HG03571 (cell line): ENCODE measurements around the gene NOD1.
"Not testable (repeated sequence)": the region's sequence is repeated elsewhere in the genome, so short reads cannot be mapped to it uniquely, and the experiment has no call there.

ENCODE experiments used
- ATAC-seq: cut with Tn5 transposase; IDR thresholded peaks from one replicate; pipeline ENCODE4 v1.9.1; 2021; ENCODE audit not compliant: unreplicated experiment

Gene NOD1

DNA sequence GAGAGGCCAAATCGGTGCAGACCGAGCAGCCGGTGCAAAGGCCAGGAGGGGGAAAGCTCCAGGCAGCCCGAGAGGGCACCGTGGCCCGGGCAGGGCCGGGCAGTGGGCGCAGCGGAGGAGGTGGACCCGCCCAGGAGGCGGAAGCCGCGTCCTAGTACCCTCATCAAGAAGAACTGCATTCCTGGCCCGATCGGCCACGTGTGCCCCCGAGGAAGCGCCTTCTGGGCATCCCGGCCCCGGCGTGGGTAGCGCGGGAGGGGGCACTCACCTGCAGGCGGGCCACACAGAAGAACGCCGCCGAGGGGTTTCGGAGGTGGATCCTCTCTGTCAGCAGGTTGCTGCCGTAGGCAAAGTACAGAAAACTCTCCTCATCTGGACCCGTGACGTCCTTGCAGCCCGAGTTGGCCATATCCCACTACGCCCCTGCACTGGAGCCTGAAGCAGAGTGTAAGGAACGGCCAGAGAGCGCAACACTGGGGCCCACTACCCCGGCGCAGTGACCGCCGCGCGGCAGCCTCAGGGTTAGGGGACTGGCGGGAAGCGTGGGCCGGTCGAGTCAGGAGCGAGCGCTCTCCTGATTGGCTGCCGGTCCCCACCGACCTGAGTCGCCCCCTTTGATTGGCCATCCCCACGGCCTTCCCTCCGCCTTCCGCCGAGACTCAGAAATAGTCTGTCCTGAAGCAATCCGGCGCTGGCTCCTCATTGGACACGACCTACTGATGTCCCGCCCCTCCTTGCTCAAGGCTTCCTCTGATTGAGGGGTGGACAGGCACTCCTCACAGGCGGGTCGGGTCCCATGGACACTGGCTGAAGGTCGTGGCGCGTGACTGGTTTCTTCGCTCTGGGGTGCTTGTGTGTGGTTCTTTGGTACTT is 26.0 kb upstream of the NOD1 start, which contains the start of gene GGCT:
GGCT (minus strand) TSS at position 529 of the 873 bp plus-strand sequence; CDS start at position 409, 120 bp downstream.
- ATAC-seq: peak; percentile 99

DNA sequence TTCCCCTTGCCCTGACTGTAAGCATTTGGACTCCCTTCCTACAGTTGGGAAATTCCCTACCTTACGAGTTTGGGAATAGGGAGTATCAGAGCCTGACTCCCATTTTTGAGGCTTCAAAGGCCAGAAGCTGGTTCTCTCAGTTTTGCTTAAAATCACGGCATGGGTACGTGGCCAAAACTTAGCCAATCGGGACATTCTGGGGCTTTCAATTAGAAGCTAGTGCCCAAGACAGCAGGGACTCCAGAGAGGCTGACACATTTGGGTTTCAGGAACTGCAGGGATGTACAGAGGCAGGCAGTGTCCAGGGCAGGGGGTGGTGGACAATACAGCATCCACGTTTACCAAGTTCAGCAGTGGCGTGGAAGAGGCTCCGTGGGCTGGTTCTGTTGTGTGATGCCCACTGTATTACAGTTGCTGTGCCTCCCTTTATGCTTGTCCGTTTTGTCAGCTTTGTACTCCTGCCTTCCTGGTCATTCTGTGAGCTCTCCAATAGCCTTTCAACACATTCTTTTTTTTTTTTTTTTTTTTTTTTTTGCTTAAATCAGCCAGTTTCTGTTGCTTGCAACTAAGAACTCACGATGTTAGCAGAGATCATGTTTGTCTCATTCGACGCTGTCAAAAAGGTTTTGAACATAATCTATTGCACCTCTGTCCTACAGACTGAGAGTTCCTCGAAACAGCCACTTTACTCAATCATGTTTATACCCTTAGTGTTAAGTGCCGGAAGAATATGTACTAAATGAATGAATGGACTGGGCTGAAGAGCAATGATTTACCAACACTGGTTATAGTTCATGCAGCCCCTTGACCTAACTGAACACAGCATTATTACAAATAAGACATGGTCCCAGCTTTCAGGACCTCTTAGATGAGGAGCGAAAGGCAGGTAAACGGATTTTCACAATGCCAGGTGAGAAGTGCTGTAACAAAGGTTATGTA is 25.0 kb upstream of the NOD1 start:
- no peak for ATAC-seq

- no peak for ATAC-seq
Measured at GRCh38 chr7:30502470-30503251, 24.1 kb upstream of the NOD1 start.

DNA sequence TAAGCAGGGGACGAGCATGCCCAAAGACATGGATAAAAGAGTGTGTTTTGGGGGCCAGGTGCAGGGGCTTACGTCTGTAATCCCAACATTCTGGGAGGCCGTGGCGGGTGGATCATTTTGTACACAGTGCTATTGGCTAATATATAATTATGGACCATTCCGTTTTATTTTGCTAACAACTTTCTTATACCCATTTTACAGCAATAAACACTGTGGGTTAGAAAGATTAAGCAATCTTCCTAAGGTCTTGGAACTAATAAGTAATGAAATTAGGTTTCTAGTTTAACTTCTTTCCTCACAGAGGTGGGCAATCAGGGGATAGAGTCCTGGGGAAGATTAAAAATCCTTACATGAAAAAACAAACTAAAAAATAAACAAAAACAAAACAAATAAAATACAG is 22.7 kb upstream of the NOD1 start:
- no peak for ATAC-seq

- ATAC-seq: no peak
Measured at GRCh38 chr7:30493228-30493627, 14.6 kb upstream of the NOD1 start.

- ATAC-seq: no peak
Measured at GRCh38 chr7:30491417-30491816, 12.8 kb upstream of the NOD1 start.

DNA sequence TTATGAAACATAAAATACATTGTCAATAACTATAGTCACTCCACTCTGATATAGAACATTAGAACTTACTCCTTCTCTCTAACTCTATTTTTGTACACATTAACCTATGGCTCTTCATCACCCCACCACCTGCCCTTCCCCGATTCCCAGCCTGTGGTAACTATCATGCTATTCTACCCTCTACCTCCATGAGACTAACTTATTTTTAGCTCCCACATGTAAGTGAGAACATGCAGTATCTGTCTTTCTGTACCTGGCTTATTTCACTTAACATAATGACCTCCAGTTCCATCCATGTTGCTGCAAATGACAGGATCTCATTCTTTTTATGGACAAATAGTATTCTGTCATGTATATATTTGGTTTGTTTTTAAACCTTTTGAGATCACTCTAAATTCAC is 8.8 kb upstream of the NOD1 start:
- ATAC-seq: no peak

DNA sequence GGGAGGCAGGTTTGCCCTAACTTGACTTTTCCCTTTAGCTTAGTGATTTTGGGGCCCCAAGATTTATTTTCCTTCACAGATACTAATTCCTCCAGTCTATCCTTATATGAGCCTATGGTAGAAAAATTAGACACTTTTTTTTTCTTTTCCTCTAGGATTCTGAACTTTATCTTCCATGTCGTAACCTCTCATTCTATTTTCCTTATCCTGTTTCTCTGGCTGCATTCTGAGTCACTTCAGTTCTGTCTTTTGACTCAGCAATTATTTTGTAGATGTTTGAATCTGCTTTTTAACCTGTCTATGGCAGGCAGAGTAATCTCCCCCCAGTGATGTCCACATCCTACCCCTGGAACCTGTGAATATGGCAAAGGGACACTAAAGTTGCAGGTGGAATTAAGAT is 7.1 kb upstream of the NOD1 start:
- no peak for ATAC-seq

- ATAC-seq: not testable (repeated sequence)
Measured at GRCh38 chr7:30481416-30481815, 2.8 kb upstream of the NOD1 start.

DNA sequence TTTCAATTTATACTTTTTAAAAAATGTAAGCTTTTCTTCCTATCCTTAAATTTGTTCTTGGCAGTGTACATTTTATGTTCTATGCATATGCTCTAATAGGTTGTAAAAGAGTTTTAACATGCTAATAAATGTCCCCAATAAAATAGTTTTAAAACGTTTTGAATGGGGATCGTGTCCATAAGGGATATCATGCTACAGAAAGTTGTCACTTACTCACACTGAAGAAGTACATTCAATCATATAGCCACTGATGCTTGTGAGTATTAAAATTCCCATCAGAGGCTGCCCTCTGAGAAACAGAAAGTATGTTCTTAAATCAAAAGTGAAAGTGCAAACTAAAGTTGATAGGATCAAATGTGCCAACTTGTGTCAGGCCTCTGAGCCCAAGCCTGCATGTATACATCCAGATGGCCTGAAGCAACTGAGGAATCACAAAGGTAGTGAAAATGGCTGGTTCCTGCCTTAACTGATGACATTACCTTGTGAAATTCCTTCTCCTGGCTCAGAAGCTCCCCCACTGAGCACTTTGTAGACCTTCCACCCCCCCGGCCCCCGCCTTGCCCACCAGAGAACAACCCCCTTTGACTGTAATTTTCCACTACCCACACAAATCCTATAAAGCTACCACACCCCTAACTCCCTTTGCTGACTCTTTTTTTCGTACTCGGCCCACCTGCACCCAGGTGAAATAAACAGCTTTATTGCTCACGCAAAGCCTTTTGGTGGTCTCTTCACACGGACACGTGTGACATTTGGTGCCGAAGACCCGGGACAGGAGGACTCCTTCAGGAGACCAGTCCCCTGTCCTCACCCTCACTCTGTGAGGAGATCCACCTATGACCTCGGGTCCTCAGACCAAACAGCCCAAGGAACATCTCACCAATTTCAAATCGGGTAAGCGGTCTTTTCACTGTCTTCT is 877 bp upstream of the NOD1 start:
- ATAC-seq: no peak

GRCh38 chr7:30476459-30477145 is 2.0 kb downstream of the NOD1 start:
- no peak for ATAC-seq

GRCh38 chr7:30475580-30475979 is 3.0 kb downstream of the NOD1 start:
- ATAC-seq: no peak

DNA sequence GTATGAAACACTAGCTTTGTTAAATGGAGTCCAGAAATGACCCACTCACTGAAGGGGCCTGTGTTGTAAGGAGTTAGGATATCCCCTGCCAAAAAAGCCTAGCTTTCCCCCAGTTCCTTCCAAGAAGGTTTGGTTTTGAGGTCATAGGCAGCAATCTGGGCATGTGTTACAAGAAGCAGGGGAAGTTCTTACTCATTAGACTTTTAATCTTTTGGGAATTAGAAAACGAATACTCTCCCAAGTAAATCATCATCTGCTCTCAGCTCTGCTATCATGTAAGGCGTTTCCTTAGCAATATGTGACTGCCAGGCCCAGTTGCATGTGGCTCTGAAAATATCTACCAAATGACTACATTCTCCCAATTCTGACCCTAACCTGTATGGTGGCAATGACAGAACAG is 3.7 kb downstream of the NOD1 start:
- ATAC-seq: no peak

- no peak for ATAC-seq
Measured at GRCh38 chr7:30474485-30474884, 4.1 kb downstream of the NOD1 start.

GRCh38 chr7:30473903-30474302 is 4.7 kb downstream of the NOD1 start:
- ATAC-seq: no peak

DNA sequence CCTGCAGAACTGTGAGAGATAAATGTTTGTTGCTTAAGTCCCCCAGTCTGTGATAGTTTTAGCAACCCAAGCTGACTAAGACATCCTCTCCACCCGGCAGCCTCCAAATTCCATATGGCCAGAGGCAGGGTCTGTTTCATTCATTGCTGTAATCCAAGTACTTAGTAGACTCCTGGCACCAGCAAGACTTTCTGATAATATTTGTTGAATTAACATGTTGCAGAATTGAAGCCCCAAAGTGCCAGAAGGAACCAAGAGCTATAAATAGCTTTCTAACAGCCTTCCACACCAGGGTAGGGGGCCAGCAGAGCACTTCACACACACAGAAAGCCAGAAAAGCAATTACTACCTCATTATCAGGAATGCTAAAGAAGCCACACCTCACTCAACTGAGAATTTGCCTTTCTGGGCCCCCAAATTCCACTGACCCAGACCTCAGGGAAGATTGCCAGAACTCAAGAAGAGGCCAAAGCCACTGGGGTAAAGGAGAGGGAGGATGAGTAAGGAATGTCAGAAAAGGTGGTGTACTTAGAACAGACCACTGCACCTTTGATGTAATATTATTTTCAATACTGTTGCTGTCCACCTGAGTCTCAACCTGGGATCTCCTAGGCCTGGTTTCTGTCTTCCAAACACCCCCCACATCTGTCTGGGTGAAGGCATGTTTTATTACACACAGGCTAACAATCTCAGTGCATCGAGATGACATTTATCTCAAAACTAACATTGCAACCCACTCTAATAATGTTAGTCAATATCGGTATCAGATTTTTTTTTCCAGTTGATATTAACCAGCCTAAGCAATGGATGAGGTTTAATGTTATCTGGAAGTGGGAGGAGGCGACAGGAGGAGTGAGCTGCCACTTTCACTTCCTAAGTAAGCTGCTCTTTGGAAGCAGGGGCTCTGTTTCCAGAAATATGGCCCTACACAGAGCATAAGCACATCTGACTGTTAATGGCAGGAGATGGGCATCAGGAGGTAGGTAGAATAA is 5.5 kb downstream of the NOD1 start:
- ATAC-seq: no peak

DNA sequence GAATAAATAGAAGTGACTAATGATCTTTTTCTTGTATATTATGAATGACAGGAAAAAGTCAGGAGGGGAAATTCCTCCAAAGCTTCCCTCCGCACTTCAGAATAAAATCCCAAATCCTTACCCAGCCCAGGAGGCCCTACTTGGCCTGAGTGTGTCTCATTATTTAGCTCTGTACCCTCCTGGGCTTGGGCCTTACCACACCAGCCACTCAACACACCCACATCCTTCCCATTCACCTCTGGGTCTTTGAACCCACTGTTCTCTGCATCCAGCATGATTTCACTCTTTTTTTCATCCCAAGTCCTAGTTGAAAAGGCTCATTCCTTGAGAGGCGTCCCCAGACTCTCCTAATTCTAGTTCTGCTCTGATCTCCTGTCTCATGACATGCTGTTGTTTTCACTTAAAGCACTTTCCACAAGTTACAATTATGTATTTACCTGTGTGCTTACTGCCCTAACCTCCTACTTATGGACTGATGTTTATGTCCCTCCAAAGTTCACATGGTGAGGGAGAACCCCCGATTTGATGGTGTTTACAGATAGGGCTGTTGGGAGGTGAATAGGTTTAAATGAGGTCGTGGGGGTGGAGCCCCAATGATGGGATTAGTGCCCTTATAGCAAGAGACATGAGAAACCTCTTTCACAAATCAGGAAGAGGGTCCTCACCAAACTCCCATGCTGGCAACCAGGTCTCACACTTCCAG is 6.4 kb downstream of the NOD1 start:
- ATAC-seq: no peak

- ATAC-seq: no peak
Measured at GRCh38 chr7:30471205-30471604, 7.4 kb downstream of the NOD1 start.
